Tracheal epithelial cell (primary cell): ENCODE measurements around the gene IFITM10. TPM values are rescaled to one million over a fixed set of nuclear protein-coding genes. Genes with fewer than 3 reads are reported as not detected.

ENCODE experiments used
- total RNA-seq: library from RNA; depleted of rRNA; stranded (reverse); fragments of >200 nt; gene quantifications from 2 replicates; pipeline ENCODE4 v1.2.1, GENCODE V29; 2014

The IFITM10 gene
- 1.2 and 1.9 TPM in 2 replicates for total RNA-seq

GRCh38 chr11:1750481-1750839 lies at the start of gene IFITM10:
Gene IFITM10 (minus strand): TSS chr11:1750595. CDS start chr11:1750442, 153 bp downstream.

GRCh38 chr11:1763796-1764661 lies 13.6 kb upstream of the IFITM10 start, which contains the start of gene CTSD:
Gene CTSD (minus strand): TSS chr11:1763927. CDS start chr11:1763859, 68 bp downstream.

GRCh38 chr11:1696608-1697570 lies 53.5 kb downstream of the IFITM10 start, which contains the start of gene KRTAP5-6:
Gene KRTAP5-6 (plus strand): TSS chr11:1697195. CDS start chr11:1697246, 51 bp downstream.

Other genes starting within 250 kb of the IFITM10 start
- gene DUSP8, start 178.3 kb downstream of the IFITM10 start, total RNA-seq = 0.21 and 0.96 TPM in 2 replicates
- gene KRTAP5-1, start 165.3 kb downstream of the IFITM10 start, total RNA-seq = not detected in 2 replicates
- gene KRTAP5-2, start 152.3 kb downstream of the IFITM10 start, total RNA-seq = not detected in 2 replicates
- not detected in 2 replicates for gene KRTAP5-3, start 142.1 kb downstream of the IFITM10 start, total RNA-seq
- not detected in 2 replicates for gene KRTAP5-4, start 128.5 kb downstream of the IFITM10 start, total RNA-seq
- not detected in 2 replicates for gene KRTAP5-5, start 120.8 kb downstream of the IFITM10 start, total RNA-seq
- gene KRTAP5-6, start 53.4 kb downstream of the IFITM10 start, total RNA-seq = not detected in 2 replicates
- 288 and 574 TPM in 2 replicates for gene CTSD, start 13.3 kb upstream of the IFITM10 start, total RNA-seq
- 1.9 and 2.8 TPM in 2 replicates for gene SYT8, start 84.4 kb upstream of the IFITM10 start, total RNA-seq
- gene TNNI2, start 88.4 kb upstream of the IFITM10 start, total RNA-seq = not detected in 2 replicates
- gene LSP1, start 102.5 kb upstream of the IFITM10 start, total RNA-seq = not detected in 2 replicates
- gene PRR33, start 141.3 kb upstream of the IFITM10 start, total RNA-seq = not detected in 2 replicates
- gene TNNT3, start 169.1 kb upstream of the IFITM10 start, total RNA-seq = 0.96 TPM in 1 of 2 replicates, not detected in the other
- 111 and 162 TPM in 2 replicates for gene MRPL23, start 196.7 kb upstream of the IFITM10 start, total RNA-seq
- gene H19, start 247.2 kb upstream of the IFITM10 start, total RNA-seq = 6.6 and 14.2 TPM in 2 replicates